Gastrocnemius medialis (tissue), 4 donors: ENCODE results near the gene ITGAV.

Experiments used
- POLR2A ChIP-seq, 2 donors: fragments of 450-650 bp; IDR thresholded peaks; one replicate each; pipeline ENCODE4 v1.6.1; 2017; ENCODE audit warnings: antibody characterized with exemption in 2 of 2, mild to moderate bottlenecking in 2 of 2, moderate library complexity in 2 of 2
- TF ChIP-seq, protein P1 (sequence below), 5 experiments: fragments of 450-650 bp in 3 of 5; fragments of 200-600 bp in 2 of 5; sonication (generic) in 2 of 5; IDR thresholded peaks in 4 of 5; conservative IDR thresholded peaks in 1 of 5; 1 replicate in 4 of 5; 2 replicates in 1 of 5; pipeline ENCODE4 v1.5.1; 2016 to 2019; ENCODE audit warnings: antibody characterized with exemption in 5 of 5, mild to moderate bottlenecking in 3 of 5, moderate library complexity in 3 of 5

DNA sequence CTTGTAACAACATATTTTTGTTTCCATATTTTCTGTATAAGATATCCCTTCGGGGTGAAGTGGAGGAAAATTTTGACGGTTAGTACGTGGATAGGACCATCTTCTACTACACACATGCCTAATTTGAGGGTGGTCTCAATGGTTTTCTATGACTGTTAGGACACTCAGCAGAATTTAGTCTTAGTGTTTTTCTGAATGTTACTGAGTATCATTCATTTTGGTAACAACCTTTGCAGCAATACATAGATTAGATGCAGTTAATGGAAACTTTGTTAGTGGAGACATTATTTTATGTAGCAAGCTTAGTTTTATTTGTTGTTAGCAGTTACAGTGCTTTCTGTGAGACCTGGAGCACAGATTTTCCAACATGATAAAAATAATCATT is 1.6 kb downstream of the ITGAV start:
- TF ChIP-seq, protein P1, sequence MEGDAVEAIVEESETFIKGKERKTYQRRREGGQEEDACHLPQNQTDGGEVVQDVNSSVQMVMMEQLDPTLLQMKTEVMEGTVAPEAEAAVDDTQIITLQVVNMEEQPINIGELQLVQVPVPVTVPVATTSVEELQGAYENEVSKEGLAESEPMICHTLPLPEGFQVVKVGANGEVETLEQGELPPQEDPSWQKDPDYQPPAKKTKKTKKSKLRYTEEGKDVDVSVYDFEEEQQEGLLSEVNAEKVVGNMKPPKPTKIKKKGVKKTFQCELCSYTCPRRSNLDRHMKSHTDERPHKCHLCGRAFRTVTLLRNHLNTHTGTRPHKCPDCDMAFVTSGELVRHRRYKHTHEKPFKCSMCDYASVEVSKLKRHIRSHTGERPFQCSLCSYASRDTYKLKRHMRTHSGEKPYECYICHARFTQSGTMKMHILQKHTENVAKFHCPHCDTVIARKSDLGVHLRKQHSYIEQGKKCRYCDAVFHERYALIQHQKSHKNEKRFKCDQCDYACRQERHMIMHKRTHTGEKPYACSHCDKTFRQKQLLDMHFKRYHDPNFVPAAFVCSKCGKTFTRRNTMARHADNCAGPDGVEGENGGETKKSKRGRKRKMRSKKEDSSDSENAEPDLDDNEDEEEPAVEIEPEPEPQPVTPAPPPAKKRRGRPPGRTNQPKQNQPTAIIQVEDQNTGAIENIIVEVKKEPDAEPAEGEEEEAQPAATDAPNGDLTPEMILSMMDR (IDR thresholded peaks at IDR 0.05 in 4 of 5, conservative IDR thresholded peaks at IDR 0.05 in 1 of 5) = no peak
- TF ChIP-seq POLR2A (IDR thresholded peaks at IDR 0.05) = no peak
